H9 (cell line): ENCODE results near the gene TARBP1. TPM values are rescaled to one million over a fixed set of nuclear protein-coding genes. Genes with fewer than 3 reads are reported as not detected.

Source experiments
- DNase-seq: peaks from one replicate; pipeline ENCODE4 v3.0.0-alpha.2; 2017
- H2AFZ ChIP-seq: one replicate; pipeline ENCODE4 v1.6.1; 2013; ENCODE audit warnings: mild to moderate bottlenecking, low read length, control low read depth, moderate library complexity
- H2AK5ac ChIP-seq: 2 replicates; pipeline ENCODE4 v1.6.1; 2013; ENCODE audit warnings: low read length, control low read depth, mixed read lengths; ENCODE audit not compliant: insufficient read length
- H2BK120ac ChIP-seq: one replicate; pipeline ENCODE4 v1.6.1; 2013; ENCODE audit warnings: low read depth, mild to moderate bottlenecking, low read length, control low read depth, inconsistent platforms; ENCODE audit not compliant: poor library complexity, severe bottlenecking
- H2BK12ac ChIP-seq: 2 replicates; pipeline ENCODE4 v1.6.1; 2013; ENCODE audit warnings: low read length, control low read depth, mixed read lengths, low read depth; ENCODE audit not compliant: insufficient read length
- H2BK15ac ChIP-seq: 2 replicates; pipeline ENCODE4 v1.6.1; 2013; ENCODE audit warnings: low read depth, low read length, control low read depth
- H2BK20ac ChIP-seq: one replicate; pipeline ENCODE4 v1.6.1; 2013; ENCODE audit warnings: low read depth, mild to moderate bottlenecking, low read length, control low read depth, inconsistent platforms; ENCODE audit not compliant: poor library complexity, severe bottlenecking
- H2BK5ac ChIP-seq: 2 replicates; pipeline ENCODE4 v1.6.1; 2013; ENCODE audit warnings: low read length, control low read depth, mixed read lengths; ENCODE audit not compliant: insufficient read length
- H3K14ac ChIP-seq: 2 replicates; pipeline ENCODE4 v1.6.1; 2013; ENCODE audit warnings: low read length, control low read depth; ENCODE audit not compliant: insufficient read depth
- H3K18ac ChIP-seq: 2 replicates; pipeline ENCODE4 v1.6.1; 2013; ENCODE audit warnings: low read depth, mild to moderate bottlenecking, mixed read lengths, low read length, control low read depth; ENCODE audit not compliant: insufficient read length
- H3K23ac ChIP-seq: 2 replicates; pipeline ENCODE4 v1.6.1; 2013; ENCODE audit warnings: low read length, control low read depth, mixed read lengths, low read depth; ENCODE audit not compliant: insufficient read length
- H3K23me2 ChIP-seq: 2 replicates; pipeline ENCODE4 v1.6.1; 2013; ENCODE audit warnings: low read depth, mild to moderate bottlenecking, mixed read lengths, low read length, control low read depth; ENCODE audit not compliant: insufficient read length, poor library complexity, severe bottlenecking
- H3K27ac ChIP-seq: 2 replicates; pipeline ENCODE4 v1.5.1; 2013; ENCODE audit warnings: low read length, control low read depth, mixed read lengths, low read depth; ENCODE audit not compliant: insufficient read length
- H3K27me3 ChIP-seq: 2 replicates; pipeline ENCODE4 v1.6.1; 2013; ENCODE audit warnings: low read length, control low read depth, inconsistent platforms; ENCODE audit not compliant: insufficient read depth
- H3K4ac ChIP-seq: 2 replicates; pipeline ENCODE4 v1.6.1; 2013; ENCODE audit warnings: low read depth, mild to moderate bottlenecking, control low read depth, inconsistent platforms, low read length, moderate library complexity
- H3K4me1 ChIP-seq: 2 replicates; pipeline ENCODE4 v1.6.1; 2013; ENCODE audit warnings: low read length, control low read depth, inconsistent platforms; ENCODE audit not compliant: insufficient read depth
- H3K4me2 ChIP-seq: 2 replicates; pipeline ENCODE4 v1.6.1; 2013; ENCODE audit warnings: low read length, control low read depth, mixed read lengths; ENCODE audit not compliant: insufficient read length, insufficient read depth
- H3K56ac ChIP-seq: 2 replicates; pipeline ENCODE4 v1.6.1; 2013; ENCODE audit warnings: low read depth, mild to moderate bottlenecking, mixed read lengths, low read length, control low read depth; ENCODE audit not compliant: insufficient read length
- H3K79me1 ChIP-seq: 2 replicates; pipeline ENCODE4 v1.6.1; 2013; ENCODE audit warnings: low read depth, mild to moderate bottlenecking, moderate library complexity, low read length, control low read depth, inconsistent platforms; ENCODE audit not compliant: insufficient read depth, poor library complexity, severe bottlenecking
- H3K79me2 ChIP-seq: 2 replicates; pipeline ENCODE4 v1.6.1; 2013; ENCODE audit warnings: low read length, control low read depth, inconsistent platforms; ENCODE audit not compliant: insufficient read depth
- H3K9ac ChIP-seq: 2 replicates; pipeline ENCODE4 v1.6.1; 2013; ENCODE audit warnings: low read length, control low read depth, mixed read lengths; ENCODE audit not compliant: insufficient read length; ENCODE audit errors: extremely low read depth
- H3K9me3 ChIP-seq: one replicate; pipeline ENCODE4 v1.6.1; 2013; ENCODE audit warnings: low read depth, low read length, inconsistent platforms; ENCODE audit not compliant: control insufficient read depth
- H3T11ph ChIP-seq: one replicate; pipeline ENCODE4 v1.6.1; 2013; ENCODE audit warnings: mild to moderate bottlenecking, low read length, control low read depth, inconsistent platforms
- H4K20me1 ChIP-seq: one replicate; pipeline ENCODE4 v1.6.1; 2013; ENCODE audit not compliant: control insufficient read depth, insufficient read length, insufficient read depth
- H4K5ac ChIP-seq: 2 replicates; pipeline ENCODE4 v1.6.1; 2013; ENCODE audit warnings: low read depth, mild to moderate bottlenecking, mixed read lengths, low read length, control low read depth; ENCODE audit not compliant: insufficient read length
- H4K8ac ChIP-seq: replicated peaks from 2 replicates; pipeline ENCODE4 v1.6.1; 2013; ENCODE audit warnings: low read length, control low read depth, mixed read lengths, low read depth; ENCODE audit not compliant: insufficient read length
- H4K91ac ChIP-seq: 2 replicates; pipeline ENCODE4 v1.6.1; 2013; ENCODE audit warnings: low read depth, mild to moderate bottlenecking, moderate library complexity, mixed read lengths, low read length, control low read depth; ENCODE audit not compliant: insufficient read length
- H3K27ac Mint-ChIP-seq, 3 experiments: 2 replicates in 2 of 3; 3 replicates in 1 of 3; pipeline ENCODE4 v1.8.0; 2020 to 2021; ENCODE audit warnings: mixed read lengths in 3 of 3, mild to moderate bottlenecking in 1 of 3, moderate library complexity in 1 of 3
- H3K27me3 Mint-ChIP-seq: 2 replicates; pipeline ENCODE4 v1.8.0; 2021; ENCODE audit warnings: low read depth, mild to moderate bottlenecking, moderate library complexity, mixed read lengths
- H3K36me3 Mint-ChIP-seq, 3 experiments: 2 replicates in 2 of 3; 3 replicates in 1 of 3; pipeline ENCODE4 v1.8.0; 2020 to 2021; ENCODE audit warnings: low read depth in 3 of 3, mixed read lengths in 3 of 3; ENCODE audit not compliant: insufficient read depth in 1 of 3
- H3K4me1 Mint-ChIP-seq, 2 experiments: 2 replicates each; pipeline ENCODE4 v1.8.0; 2020; ENCODE audit warnings: mixed read lengths in 2 of 2
- H3K4me3 Mint-ChIP-seq, 2 experiments: 2 replicates in 1 of 2; 3 replicates in 1 of 2; pipeline ENCODE4 v1.8.0; 2020 to 2021; ENCODE audit warnings: mild to moderate bottlenecking in 2 of 2, mixed read lengths in 2 of 2, moderate library complexity in 1 of 2
- H3K9me3 Mint-ChIP-seq, 2 experiments: 2 replicates in 1 of 2; 3 replicates in 1 of 2; pipeline ENCODE4 v1.8.0; 2020; ENCODE audit warnings: mild to moderate bottlenecking in 2 of 2, mixed read lengths in 2 of 2, moderate library complexity in 1 of 2
- CTCF ChIP-seq: fragments of 200-600 bp; sonication (generic); conservative IDR thresholded peaks from 3 replicates; pipeline ENCODE4 v1.8.0; 2021; ENCODE audit warnings: antibody characterized with exemption, mild to moderate bottlenecking
- WGBS: extraction: QIAGEN DNeasy Blood & Tissue Kit; methylation state at CpG from one replicate; pipeline ENCODE4 v1.1.7; 2013; ENCODE audit warnings: missing lambda C conversion rate, low lambda C conversion rate, mixed read lengths; ENCODE audit not compliant: insufficient read length; ENCODE audit errors: extremely low coverage; 5-methylcytosine and 5-hydroxymethylcytosine counted together
- total RNA-seq: library from RNA; stranded (reverse); gene quantifications from 2 replicates; pipeline ENCODE4 v1.2.1, GENCODE V29; 2021

TARBP1 gene
- total RNA-seq, 1 experiment from 2014 or later: 20.2 TPM

DNA sequence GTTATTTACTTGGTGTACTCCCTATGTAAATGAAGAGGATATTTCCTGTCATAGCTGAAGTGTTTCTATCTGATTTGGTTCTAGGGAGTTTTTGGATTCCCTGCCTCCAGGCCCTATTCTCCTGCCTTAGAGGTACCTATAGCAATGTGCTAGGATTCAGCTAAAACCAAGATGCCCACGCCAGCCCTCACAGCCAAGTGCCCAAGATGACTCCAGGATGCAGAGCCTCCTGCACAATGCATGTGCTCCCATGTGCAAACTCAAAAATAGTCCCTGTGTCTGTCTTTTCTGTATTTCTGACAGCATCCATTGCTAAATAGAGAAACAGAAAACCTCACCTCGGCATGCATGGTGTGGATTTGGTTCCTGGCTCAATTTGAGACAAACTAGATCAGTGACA, 887 bp upstream of the TARBP1 start:
- H4K91ac ChIP-seq: no peak overlapping the region
- Mint-ChIP-seq H3K27ac (no peak overlapping the region), H3K36me3 (no peaks in the 10 kb centered on the region; a peak in 1 of 7 replicates), H3K4me1 (peaks cover 24 to 30% of the 10 kb centered on the region in 2 experiments), H3K9me3 (no peaks in the 10 kb centered on the region), H3K27me3 (peaks cover 54% of the 10 kb centered on the region), H3K4me3 (no peak overlapping the region)
- no peak overlapping the region for H3K56ac ChIP-seq
- H4K20me1 ChIP-seq: peaks cover 2% of the 10 kb centered on the region
- no peak overlapping the region for H2BK15ac ChIP-seq
- no peak for DNase-seq
- H3K23ac ChIP-seq: no peak overlapping the region
- peaks cover 8% of the 10 kb centered on the region; the same call in 1 of the 2 replicates for H3K4me1 ChIP-seq
- no peak overlapping the region for H2AFZ ChIP-seq
- no peak overlapping the region for H3K18ac ChIP-seq
- H3K4me2 ChIP-seq: no peak overlapping the region
- TF ChIP-seq CTCF: no peak
- H3K27ac ChIP-seq: no peak overlapping the region
- H2BK20ac ChIP-seq: no peak overlapping the region
- H3K79me1 ChIP-seq: peaks cover 1% of the 10 kb centered on the region
- H3K23me2 ChIP-seq: peaks cover 5% of the 10 kb centered on the region
- no peak overlapping the region for H4K5ac ChIP-seq
- peaks cover 9% of the 10 kb centered on the region; the same call in 1 of the 2 replicates for H3K27me3 ChIP-seq
- no peak overlapping the region for H3K14ac ChIP-seq
- no peak overlapping the region for H3T11ph ChIP-seq
- no CpG with 5 or more reads among the region's 2 CpGs for WGBS
- no peak overlapping the region for H3K4ac ChIP-seq
- no peak overlapping the region for H2BK5ac ChIP-seq
- H2BK120ac ChIP-seq: no peak overlapping the region
- H3K79me2 ChIP-seq: no peaks in the 10 kb centered on the region
- no peaks in the 10 kb centered on the region for H3K9me3 ChIP-seq
- no peak overlapping the region for H2BK12ac ChIP-seq
- no peak overlapping the region for H2AK5ac ChIP-seq
- H4K8ac ChIP-seq: no peak overlapping the region
- no peak overlapping the region for H3K9ac ChIP-seq
